K562 treated with DMSO at 1 percent for 4 hours (cell line): ENCODE measurements around the gene ZNF324. TPM values are rescaled to one million over a fixed set of nuclear protein-coding genes. Genes with fewer than 3 reads are reported as not detected.

Experiments used
- total RNA-seq: library from RNA; unstranded; fragments of 300-600 nt; gene quantifications from 2 replicates; pipeline ENCODE4 v1.2.3, GENCODE V29; 2022; ENCODE audit not compliant: insufficient read depth

The ZNF324 gene
- total RNA-seq, result 8.6 and 11.8 TPM in 2 replicates

DNA sequence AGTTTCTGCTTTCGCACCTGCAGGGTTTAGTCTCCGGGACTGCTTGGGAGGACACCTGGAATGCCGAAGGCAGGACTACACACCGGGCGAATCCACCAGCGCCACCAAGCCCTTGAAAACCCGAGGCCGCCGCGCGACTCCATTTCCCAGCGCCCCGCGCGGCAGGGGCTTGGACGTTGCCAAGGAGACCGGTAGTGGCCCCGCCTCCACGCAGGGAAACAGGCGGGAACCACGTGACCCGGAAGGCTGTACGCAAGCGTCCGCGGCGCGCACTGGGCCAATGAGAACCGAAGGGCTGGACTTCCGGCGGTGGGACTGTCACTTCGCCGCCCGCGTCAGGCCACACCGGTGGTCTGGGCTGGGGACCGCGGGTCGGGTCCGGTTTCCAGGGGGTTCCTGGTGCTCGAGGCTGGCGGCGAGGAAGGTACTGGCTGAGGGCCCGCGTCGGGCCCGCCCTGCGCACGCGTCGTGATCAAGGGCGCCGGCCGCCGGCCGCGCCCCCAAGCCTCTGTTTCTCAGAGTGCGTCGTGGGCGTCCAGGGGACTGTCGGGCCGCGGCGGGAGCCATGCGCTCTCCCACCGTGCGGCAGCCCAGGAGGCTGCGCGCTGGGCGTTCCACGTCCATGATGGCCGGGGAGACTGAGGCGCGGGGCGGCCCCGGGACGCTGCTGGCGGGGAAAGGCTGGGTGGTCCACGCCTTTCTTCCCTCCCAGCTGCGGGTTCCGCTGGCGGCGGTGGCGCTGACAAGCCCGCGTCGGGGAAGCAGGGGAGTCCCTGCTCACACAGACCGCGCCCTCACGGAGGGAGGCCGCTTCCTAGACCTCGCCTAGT lies at the start of gene ZNF324:
Gene ZNF324, plus strand, starts transcription at position 321 of the 830 bp plus-strand sequence. CDS start 2,106 bp downstream, outside the sequence.

GRCh38 chr19:58439576-58440554 lies 27.0 kb upstream of the ZNF324 start, which contains the start of gene ZNF132:
ZNF132 (minus strand) TSS chr19:58440153; CDS start chr19:58439821, 332 bp downstream.

GRCh38 chr19:58451358-58452101 lies 15.3 kb upstream of the ZNF324 start, which contains the start of gene ZNF324B:
ZNF324B (plus strand) TSS chr19:58451622; CDS start chr19:58453702, 2,080 bp downstream.

DNA sequence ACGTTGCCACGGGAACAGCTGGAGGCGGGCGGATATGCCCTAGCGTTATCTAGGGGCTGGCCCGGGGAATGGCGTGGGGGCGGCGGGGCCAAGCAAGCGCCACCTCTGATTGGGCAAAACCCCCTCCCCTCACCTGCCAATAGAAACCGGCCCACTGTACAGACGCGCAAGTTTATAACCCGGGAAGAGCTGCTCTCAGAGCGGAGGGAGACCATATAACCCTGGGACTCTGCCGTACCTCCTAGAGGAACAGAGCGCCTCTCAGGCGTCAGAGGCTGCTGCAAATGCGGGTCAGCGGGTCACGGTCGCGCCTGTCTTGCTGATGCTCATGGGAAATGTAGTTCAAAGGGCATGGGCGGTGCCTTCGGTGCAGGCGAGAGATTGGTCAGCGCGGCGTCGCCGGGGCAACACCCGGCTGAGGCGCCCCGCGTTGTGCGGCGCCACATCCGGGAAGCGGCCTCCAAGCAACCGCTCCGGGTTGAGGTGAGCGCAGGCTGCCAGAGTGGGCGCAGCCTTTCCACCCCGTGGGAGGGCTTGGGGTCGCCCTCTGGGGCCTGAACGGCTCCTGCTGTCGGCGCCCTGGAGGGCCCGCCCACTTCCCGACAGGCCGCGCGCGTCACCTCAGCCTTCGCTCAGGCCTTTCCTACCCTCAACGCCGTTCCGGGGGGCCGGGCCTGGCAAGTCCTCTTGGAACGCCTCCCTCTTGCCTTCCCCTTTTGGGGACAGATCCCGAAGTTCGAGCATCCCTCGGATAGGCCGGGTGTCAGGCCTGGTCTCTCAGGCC lies 9.0 kb downstream of the ZNF324 start, which contains the start of gene ZNF446:
Gene ZNF446, plus strand, starts transcription at position 639 of the 784 bp plus-strand sequence. CDS start 867 bp downstream, outside the sequence.

DNA sequence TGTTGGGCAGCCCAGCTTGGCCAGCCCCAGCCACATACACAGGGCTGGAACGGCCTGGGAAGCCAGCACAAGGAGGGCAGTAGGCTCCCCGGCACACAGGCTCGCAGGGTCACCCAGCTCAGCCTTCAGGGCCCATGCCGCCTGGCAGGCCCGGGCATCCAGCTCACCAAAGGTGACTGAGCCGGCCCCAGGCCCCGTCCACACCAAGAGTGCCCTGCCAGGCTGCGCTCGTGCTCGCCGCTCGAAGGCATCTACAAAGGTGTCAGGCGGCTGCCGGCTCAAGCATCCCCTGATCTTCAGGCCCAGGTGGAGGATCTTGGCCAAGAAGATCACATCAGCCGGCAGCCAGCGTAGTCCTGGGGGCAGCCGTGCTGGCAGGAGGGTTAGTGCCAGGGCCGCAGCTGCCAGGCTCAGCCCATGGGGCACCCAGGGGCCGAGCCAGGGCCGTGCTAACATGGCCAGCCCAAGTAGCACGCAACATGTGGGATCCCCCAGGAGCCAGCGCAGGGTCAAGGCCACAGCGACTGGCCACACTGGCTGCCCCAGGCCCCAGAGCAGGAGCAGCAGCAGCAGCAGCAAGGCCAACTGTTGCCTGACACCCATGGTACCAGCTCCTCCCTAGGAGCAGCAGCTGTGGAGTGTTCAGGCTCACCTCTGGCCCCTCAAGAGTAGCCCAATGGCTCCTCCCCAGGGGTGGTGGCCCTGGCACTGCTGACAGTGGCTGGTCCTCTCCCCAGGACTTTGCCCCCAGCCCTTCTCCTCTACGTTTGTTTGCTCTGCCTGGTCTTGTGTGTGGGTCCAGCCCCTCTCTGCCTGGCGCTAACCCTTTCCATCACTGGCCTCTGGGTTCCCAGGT lies 44.7 kb downstream of the ZNF324 start, which contains the start of gene SLC27A5:
Gene SLC27A5, minus strand, starts transcription at position 640 of the 856 bp plus-strand sequence. Its CDS starts 37 bp downstream, at position 603.

GRCh38 chr19:58519355-58520256 lies 52.7 kb downstream of the ZNF324 start, which contains the start of gene ZBTB45:
ZBTB45 (minus strand) TSS chr19:58519810; CDS start chr19:58517673, 2,137 bp downstream.

Other genes with a start within 250 kb of the ZNF324 start
- gene ZNF544, start 238.2 kb upstream of the ZNF324 start, total RNA-seq, result 20.9 and 27.5 TPM in 2 replicates
- gene ZNF8, start 188.1 kb upstream of the ZNF324 start, total RNA-seq, result 1.7 and 1.8 TPM in 2 replicates
- 94.2 and 122 TPM in 2 replicates for gene ERVK3-1, start 161.7 kb upstream of the ZNF324 start, total RNA-seq
- 1.7 and 2.7 TPM in 2 replicates for gene ZSCAN22, start 140.1 kb upstream of the ZNF324 start, total RNA-seq
- gene A1BG, start 113.6 kb upstream of the ZNF324 start, total RNA-seq, result 17.9 and 43.1 TPM in 2 replicates
- gene ZNF497, start 104.3 kb upstream of the ZNF324 start, total RNA-seq, result 4.4 and 4.6 TPM in 2 replicates
- gene ZNF837, start 86.0 kb upstream of the ZNF324 start, total RNA-seq, result 2.8 and 6.2 TPM in 2 replicates
- 5,644 and 6,167 TPM in 2 replicates for gene RPS5, start 79.8 kb upstream of the ZNF324 start, total RNA-seq
- 1.1 TPM in 1 of 2 replicates, not detected in the other for gene RNF225, start 71.4 kb upstream of the ZNF324 start, total RNA-seq
- gene ZNF584, start 58.4 kb upstream of the ZNF324 start, total RNA-seq, result 11.1 and 12.3 TPM in 2 replicates
- gene ZNF132, start 26.9 kb upstream of the ZNF324 start, total RNA-seq, result 0.78 and 1.5 TPM in 2 replicates
- gene ZNF324B, start 15.5 kb upstream of the ZNF324 start, total RNA-seq, result 1.9 and 2.6 TPM in 2 replicates
- gene ZNF446, start 9.3 kb downstream of the ZNF324 start, total RNA-seq, result 9.9 and 11.9 TPM in 2 replicates
- gene SLC27A5, start 44.9 kb downstream of the ZNF324 start, total RNA-seq, result 26.2 and 35.6 TPM in 2 replicates
- gene ZBTB45, start 52.7 kb downstream of the ZNF324 start, total RNA-seq, result 9.5 and 13.1 TPM in 2 replicates
- 689 and 750 TPM in 2 replicates for gene TRIM28, start 77.0 kb downstream of the ZNF324 start, total RNA-seq
- 141 and 158 TPM in 2 replicates for gene CHMP2A, start 88.0 kb downstream of the ZNF324 start, total RNA-seq
- gene UBE2M, start 91.5 kb downstream of the ZNF324 start, total RNA-seq, result 97.1 and 115 TPM in 2 replicates
- gene MZF1, start 106.3 kb downstream of the ZNF324 start, total RNA-seq, result 21.6 and 25.5 TPM in 2 replicates